ENCODE measurements around the gene KCNQ1. TPM values are rescaled to one million over a fixed set of nuclear protein-coding genes. Genes with fewer than 3 reads are reported as not detected.

Gene KCNQ1
- total and polyA plus RNA-seq, 2 donors (not counting 1 experiment from before 2014, with no cell fraction given): 21.5 to 28.8 TPM

GRCh38 chr11:2521733-2522630, 77.2 kb downstream of the KCNQ1 start:
- H3K4me3 Mint-ChIP-seq: no peak overlapping the region
- TF ChIP-seq EZH2 (IDR thresholded peaks at IDR 0.05; ENCODE audit: borderline replicate concordance, insufficient read depth, low read depth, low read length, poor library complexity, severe bottlenecking) (no peak), CTCF (IDR thresholded peaks at IDR 0.05) (no peak)
- no peak overlapping the region for H3K4me2 ChIP-seq (replicated peaks; ENCODE audit: low read depth, low read length, poor library complexity, severe bottlenecking)
- peaks cover 19 to 30% of the 10 kb centered on the region in 2 donors for H3K4me1 ChIP-seq (ENCODE audit: control insufficient read depth in 2 of 2, insufficient read depth in 2 of 2, low read length in 2 of 2)
- no peak overlapping the region for H3K4me3 ChIP-seq (ENCODE audit: control extremely low read depth in 1 of 5, extremely low read depth in 1 of 5, insufficient read depth in 1 of 5, low read depth in 2 of 5, low read length in 4 of 5)
- H3K9ac ChIP-seq (ENCODE audit: low read length): no peak overlapping the region
- no peaks in the 10 kb centered on the region for H3K79me2 ChIP-seq (ENCODE audit: control insufficient read depth, insufficient read depth, low read length)
- intact Hi-C loops (cut with micrococcal nuclease): no loop called here
- peaks cover 41% of the 10 kb centered on the region for H4K20me1 ChIP-seq (ENCODE audit: control insufficient read depth, insufficient read depth, low read length, poor library complexity, severe bottlenecking)
- no peaks in the 10 kb centered on the region for H3K36me3 ChIP-seq (replicated peaks in 1 of 2; ENCODE audit: control extremely low read depth in 1 of 2, control insufficient read depth in 1 of 2, extremely low read depth in 1 of 2, insufficient read depth in 2 of 2, low read length in 1 of 2)
- ChIA-PET CTCF (interaction anchor here (0.7 to 1.8 kb wide), 2 partner anchors 10 to 366 kb away, joined by 3 to 11 read pairs; no protein-coding TSS in a partner anchor), POLR2A (no interaction called here)
- WGBS (ENCODE audit: insufficient coverage): 90% methylated on average over 25 of the region's 35 CpGs
- H3K27ac ChIP-seq (ENCODE audit: low read length in 2 of 2): no peak overlapping the region
- no peaks in the 10 kb centered on the region for H3K9me3 ChIP-seq (ENCODE audit: control extremely low read depth in 1 of 3, control insufficient read depth in 2 of 3, insufficient read depth in 1 of 3, low read length in 2 of 3)
- DNase-seq: no peak
- H3K4me1 Mint-ChIP-seq: peaks cover 31% of the 10 kb centered on the region
- H3K9me3 Mint-ChIP-seq (ENCODE audit: insufficient read depth): no peaks in the 10 kb centered on the region
- H2AFZ ChIP-seq (ENCODE audit: insufficient read depth, low read depth, low read length, poor library complexity, severe bottlenecking): no peak overlapping the region
- no peak overlapping the region for H3K27ac Mint-ChIP-seq
- no peaks in the 10 kb centered on the region for H3K27me3 ChIP-seq (replicated peaks in 1 of 4; ENCODE audit: control extremely low read depth in 1 of 4, control insufficient read depth in 3 of 4, insufficient read depth in 4 of 4, low read length in 3 of 4)
- no peak for ATAC-seq (ENCODE audit: low read depth)
- no peaks in the 10 kb centered on the region for H3K27me3 Mint-ChIP-seq

All from B cell (primary cell).